Measurements from ENCODE around the gene NTM. TPM values are rescaled to one million over a fixed set of nuclear protein-coding genes. Genes with fewer than 3 reads are reported as not detected.

The NTM gene
- total RNA-seq, 4 donors from 2014 or later = 0.21 to 3.2 (median 0.84) TPM

DNA sequence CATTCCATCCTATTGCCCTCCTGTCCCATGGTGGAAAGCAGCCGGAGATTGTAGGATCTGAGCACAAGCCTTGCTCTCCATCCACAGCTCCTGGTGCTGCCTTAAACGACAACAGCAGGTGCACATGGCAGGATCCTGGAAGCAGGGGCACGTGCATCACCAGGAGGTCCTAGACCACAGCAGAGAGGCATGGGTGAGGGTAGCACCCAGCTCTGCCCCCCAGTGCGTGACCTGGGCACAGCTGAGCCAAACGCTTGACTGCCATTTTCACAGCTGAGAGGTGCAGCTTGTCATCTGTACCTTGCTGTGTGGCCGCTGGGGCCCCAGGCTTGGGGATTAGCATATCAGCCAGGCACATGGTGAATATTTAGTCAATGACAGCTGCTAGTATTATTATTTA is 92.7 kb downstream of the NTM start:
- 84% methylated on average over 3 to 5 of the region's 6 CpGs for WGBS, 2 donors
- no peaks in the 10 kb centered on the region for H3K9me3 ChIP-seq
- no peak for TF ChIP-seq POLR2A (IDR thresholded peaks at IDR 0.05)
- TF ChIP-seq, protein P1, sequence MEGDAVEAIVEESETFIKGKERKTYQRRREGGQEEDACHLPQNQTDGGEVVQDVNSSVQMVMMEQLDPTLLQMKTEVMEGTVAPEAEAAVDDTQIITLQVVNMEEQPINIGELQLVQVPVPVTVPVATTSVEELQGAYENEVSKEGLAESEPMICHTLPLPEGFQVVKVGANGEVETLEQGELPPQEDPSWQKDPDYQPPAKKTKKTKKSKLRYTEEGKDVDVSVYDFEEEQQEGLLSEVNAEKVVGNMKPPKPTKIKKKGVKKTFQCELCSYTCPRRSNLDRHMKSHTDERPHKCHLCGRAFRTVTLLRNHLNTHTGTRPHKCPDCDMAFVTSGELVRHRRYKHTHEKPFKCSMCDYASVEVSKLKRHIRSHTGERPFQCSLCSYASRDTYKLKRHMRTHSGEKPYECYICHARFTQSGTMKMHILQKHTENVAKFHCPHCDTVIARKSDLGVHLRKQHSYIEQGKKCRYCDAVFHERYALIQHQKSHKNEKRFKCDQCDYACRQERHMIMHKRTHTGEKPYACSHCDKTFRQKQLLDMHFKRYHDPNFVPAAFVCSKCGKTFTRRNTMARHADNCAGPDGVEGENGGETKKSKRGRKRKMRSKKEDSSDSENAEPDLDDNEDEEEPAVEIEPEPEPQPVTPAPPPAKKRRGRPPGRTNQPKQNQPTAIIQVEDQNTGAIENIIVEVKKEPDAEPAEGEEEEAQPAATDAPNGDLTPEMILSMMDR (IDR thresholded peaks at IDR 0.05) = no peak
- no peaks in the 10 kb centered on the region for H3K36me3 ChIP-seq
- DNase-seq = no peak
- H3K4me1 ChIP-seq = no peaks in the 10 kb centered on the region
- no peak overlapping the region for H3K27ac ChIP-seq
- peaks cover 0 to 30% (median 0%) of the 10 kb centered on the region in 4 donors for H3K27me3 ChIP-seq
- intact Hi-C loops (cut with DNase I) = no loop called here
- no peak overlapping the region for H3K4me3 ChIP-seq

DNA sequence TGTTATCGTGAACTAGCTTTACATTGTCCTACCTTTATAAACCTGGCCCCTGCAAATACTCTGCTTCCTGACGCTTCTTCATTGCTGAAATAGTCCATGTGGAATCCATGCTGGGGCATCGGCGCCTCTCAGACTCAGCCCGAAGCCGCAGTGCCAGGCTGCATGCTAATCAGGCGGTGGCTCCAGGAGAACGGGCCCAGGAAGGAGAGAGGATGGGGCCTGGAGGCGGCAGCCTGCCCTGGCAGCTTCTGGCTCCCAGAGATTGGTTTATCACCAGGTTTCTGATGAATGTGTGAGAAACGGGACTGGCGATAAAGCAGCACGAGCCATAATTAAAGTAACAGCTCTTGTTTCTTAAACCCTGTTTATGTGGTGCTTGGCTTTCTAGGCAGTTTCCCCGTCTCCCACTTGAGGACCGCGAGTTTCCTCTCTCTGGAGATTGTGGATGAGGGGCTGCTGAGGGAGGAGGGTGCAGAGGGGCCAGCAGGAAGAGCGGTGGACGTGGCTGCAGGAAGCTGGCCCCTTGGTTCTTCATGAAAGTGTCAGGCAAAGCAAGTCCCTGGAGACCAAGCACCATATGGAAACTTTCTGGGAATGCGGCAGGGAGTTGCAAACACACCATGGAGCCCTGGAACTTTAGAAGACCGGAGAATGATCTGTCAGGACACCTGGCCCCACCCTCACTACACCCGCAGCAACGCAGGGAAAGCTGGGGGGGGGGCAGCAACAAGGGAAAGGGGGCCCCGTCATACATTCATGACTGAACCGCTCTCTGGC is 93.4 kb downstream of the NTM start:
- WGBS, 2 donors = 38% methylated on average over 12 to 15 of the region's 23 CpGs
- no peaks in the 10 kb centered on the region for H3K36me3 ChIP-seq
- DNase-seq = no peak
- H3K9me3 ChIP-seq = no peaks in the 10 kb centered on the region
- H3K27ac ChIP-seq = no peak overlapping the region
- H3K27me3 ChIP-seq = peaks cover 0 to 30% (median 0%) of the 10 kb centered on the region in 4 donors
- H3K4me1 ChIP-seq = no peaks in the 10 kb centered on the region
- intact Hi-C loops (cut with DNase I) = no loop called here
- no peak overlapping the region for H3K4me3 ChIP-seq
- TF ChIP-seq, protein P1 (IDR thresholded peaks at IDR 0.05) = no peak
- no peak for TF ChIP-seq POLR2A (IDR thresholded peaks at IDR 0.05)

DNA sequence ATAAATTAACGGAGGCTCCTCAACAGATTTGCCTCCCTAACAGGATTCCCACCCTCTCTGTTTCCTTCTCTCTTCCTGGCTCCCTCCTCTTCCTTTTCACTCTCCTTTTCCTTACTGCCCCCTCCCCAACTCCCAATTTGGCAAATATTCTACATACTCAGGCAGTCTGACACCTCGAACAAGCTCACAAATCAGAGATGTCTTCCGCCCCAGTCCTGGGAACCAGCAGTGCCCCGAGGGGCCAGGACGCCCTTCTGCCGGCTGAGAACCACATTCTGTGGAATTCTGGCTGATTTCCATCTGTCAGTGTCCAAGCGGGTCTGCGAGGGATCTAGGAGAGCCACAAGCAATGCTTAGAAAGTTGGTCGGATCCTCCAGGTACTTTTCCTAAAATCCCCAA is 94.0 kb downstream of the NTM start:
- no peak for DNase-seq
- 18 to 42% methylated on average over 7 to 9 of the region's 9 CpGs for WGBS, 2 donors
- Histone ChIP-seq H3K36me3 (no peaks in the 10 kb centered on the region), H3K27ac (no peak overlapping the region), H3K4me3 (no peak overlapping the region), H3K9me3 (no peaks in the 10 kb centered on the region), H3K4me1 (no peaks in the 10 kb centered on the region), H3K27me3 (peaks cover 0 to 30% (median 0%) of the 10 kb centered on the region in 4 donors)
- intact Hi-C loops (cut with DNase I) = no loop called here
- TF ChIP-seq, protein P1 (IDR thresholded peaks at IDR 0.05) = no peak
- no peak for TF ChIP-seq POLR2A (IDR thresholded peaks at IDR 0.05)

DNA sequence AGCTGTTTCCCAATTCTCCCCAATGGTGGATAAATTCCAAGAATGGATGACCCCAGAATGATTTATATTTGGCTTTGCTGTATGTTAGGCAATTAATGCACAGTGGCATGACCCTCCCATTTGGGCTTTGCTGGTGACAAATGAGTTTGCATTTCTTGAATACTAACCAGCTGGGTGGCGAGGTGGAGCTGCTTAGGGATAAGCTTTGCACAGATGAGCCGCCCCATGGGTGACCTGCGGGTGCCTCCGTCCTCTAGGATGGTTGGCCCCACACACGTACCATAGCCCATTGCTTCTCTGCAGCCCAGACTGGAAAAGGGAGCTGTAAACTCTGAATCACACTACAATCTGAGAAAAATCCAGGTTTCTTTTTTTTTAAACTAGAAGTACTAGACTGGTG is 94.6 kb downstream of the NTM start:
- no peaks in the 10 kb centered on the region for H3K36me3 ChIP-seq
- no peaks in the 10 kb centered on the region for H3K9me3 ChIP-seq
- H3K4me3 ChIP-seq = no peak overlapping the region
- intact Hi-C loops (cut with DNase I) = no loop called here
- TF ChIP-seq POLR2A (IDR thresholded peaks at IDR 0.05) = no peak
- TF ChIP-seq, protein P1 (IDR thresholded peaks at IDR 0.05) = no peak
- no peak for DNase-seq
- no peak overlapping the region for H3K27ac ChIP-seq
- no peaks in the 10 kb centered on the region for H3K4me1 ChIP-seq
- H3K27me3 ChIP-seq = peaks cover 0 to 30% (median 0%) of the 10 kb centered on the region in 4 donors
- WGBS, 2 donors = 83 to 94% methylated on average over 2 to 3 of the region's 5 CpGs

DNA sequence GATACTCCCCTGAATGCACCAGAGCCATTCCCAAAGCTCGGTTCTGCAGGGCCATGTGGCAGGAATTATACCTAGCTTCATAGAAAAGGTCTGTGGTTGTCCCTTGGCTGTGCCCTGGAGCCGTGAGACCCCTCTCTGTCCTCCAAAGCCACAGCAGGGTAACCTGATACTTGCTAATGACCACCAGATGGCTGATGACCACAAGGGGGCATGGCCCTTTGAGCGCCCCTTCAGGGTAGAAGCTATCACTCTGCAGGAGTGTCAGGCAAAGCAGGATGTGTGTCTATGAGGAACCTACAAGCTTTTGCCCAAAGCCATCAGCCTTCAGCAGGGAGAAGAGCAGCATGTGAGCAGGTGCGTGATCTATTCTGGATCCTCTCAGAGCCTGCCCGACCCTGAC is 95.3 kb downstream of the NTM start:
- 26 to 45% methylated on average over 4 to 5 of the region's 5 CpGs for WGBS, 2 donors
- intact Hi-C loops (cut with DNase I) = no loop called here

More for the DNA sequence above, 95.3 kb downstream of the NTM start:
- no peaks in the 10 kb centered on the region for H3K36me3 ChIP-seq
- no peaks in the 10 kb centered on the region for H3K9me3 ChIP-seq
- TF ChIP-seq, protein P1 (IDR thresholded peaks at IDR 0.05) = no peak
- no peak for TF ChIP-seq POLR2A (IDR thresholded peaks at IDR 0.05)
- H3K4me3 ChIP-seq = no peak overlapping the region
- DNase-seq = no peak
- peaks cover 0 to 35% (median 0%) of the 10 kb centered on the region in 4 donors for H3K27me3 ChIP-seq
- H3K27ac ChIP-seq = no peak overlapping the region
- H3K4me1 ChIP-seq = no peaks in the 10 kb centered on the region

All from esophagus squamous epithelium (tissue), 5 donors.